GM10248 (cell line): ENCODE measurements around the gene ADGRE1.
A peak's percentile ranks its signal among the peaks of the same experiment; 100 is the strongest.

Experiments used
- CTCF ChIA-PET: fragments of 300-600 bp; sonication (Branson Sonifier 250); formaldehyde crosslinking; extraction: SDS; loops from one replicate; lab custom pipeline; 2021; ENCODE audit warnings: antibody characterized with exemption; lab: Yijun Ruan, JAX
- POLR2A ChIA-PET: fragments of 350-650 bp; sonication (Branson Sonifier 250); formaldehyde crosslinking; extraction: SDS; loops from one replicate; lab custom pipeline; 2020; ENCODE audit warnings: antibody characterized with exemption; lab: Yijun Ruan, JAX
- DNase-seq: peaks from one replicate; pipeline ENCODE4 v3.0.0; 2012; ENCODE audit errors: extremely low spot score
- TF ChIP-seq, protein P1 (sequence below): IDR thresholded peaks from 2 replicates; pipeline ENCODE4 v1.5.1; 2012; ENCODE audit warnings: mild to moderate bottlenecking, low read depth; ENCODE audit errors: extremely low read depth, missing control alignments, control extremely low read depth

ADGRE1 gene

DNA sequence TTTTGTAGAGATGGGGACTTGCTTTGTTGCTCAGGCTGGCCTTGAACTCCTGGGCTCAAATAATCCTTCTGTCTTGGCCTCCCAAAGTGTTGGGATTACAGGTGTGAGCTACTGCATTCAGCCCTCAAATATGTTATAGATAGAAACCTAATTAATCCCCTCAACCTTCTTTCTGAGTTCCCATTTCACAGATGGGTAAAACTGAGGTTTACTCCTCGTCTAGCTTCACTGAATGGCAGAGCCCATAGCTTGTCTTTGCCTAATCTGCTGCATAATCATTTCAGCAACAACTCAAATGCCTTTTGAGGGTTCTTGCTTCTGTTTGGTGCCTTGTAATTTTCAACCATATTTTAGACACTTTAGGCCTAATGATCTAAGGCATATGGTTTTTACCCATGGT, 36.0 kb upstream of the ADGRE1 start:
- DNase-seq = no peak
- POLR2A ChIA-PET = no interaction called here
- TF ChIP-seq, protein P1, sequence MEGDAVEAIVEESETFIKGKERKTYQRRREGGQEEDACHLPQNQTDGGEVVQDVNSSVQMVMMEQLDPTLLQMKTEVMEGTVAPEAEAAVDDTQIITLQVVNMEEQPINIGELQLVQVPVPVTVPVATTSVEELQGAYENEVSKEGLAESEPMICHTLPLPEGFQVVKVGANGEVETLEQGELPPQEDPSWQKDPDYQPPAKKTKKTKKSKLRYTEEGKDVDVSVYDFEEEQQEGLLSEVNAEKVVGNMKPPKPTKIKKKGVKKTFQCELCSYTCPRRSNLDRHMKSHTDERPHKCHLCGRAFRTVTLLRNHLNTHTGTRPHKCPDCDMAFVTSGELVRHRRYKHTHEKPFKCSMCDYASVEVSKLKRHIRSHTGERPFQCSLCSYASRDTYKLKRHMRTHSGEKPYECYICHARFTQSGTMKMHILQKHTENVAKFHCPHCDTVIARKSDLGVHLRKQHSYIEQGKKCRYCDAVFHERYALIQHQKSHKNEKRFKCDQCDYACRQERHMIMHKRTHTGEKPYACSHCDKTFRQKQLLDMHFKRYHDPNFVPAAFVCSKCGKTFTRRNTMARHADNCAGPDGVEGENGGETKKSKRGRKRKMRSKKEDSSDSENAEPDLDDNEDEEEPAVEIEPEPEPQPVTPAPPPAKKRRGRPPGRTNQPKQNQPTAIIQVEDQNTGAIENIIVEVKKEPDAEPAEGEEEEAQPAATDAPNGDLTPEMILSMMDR = no peak
- CTCF ChIA-PET = interaction anchor here (1.1 to 2.4 kb wide), 2 partner anchors 12 to 24 kb away, joined by 4 to 15 read pairs; no protein-coding TSS in a partner anchor

- POLR2A ChIA-PET = no interaction called here
- TF ChIP-seq, protein P1 = no peak
- CTCF ChIA-PET = interaction anchor here (1.1 to 2.4 kb wide), 2 partner anchors 11 to 25 kb away, joined by 4 to 15 read pairs; no protein-coding TSS in a partner anchor
- no peak for DNase-seq
Observed at GRCh38 chr19:6852001-6852400, 35.4 kb upstream of the ADGRE1 start.

DNA sequence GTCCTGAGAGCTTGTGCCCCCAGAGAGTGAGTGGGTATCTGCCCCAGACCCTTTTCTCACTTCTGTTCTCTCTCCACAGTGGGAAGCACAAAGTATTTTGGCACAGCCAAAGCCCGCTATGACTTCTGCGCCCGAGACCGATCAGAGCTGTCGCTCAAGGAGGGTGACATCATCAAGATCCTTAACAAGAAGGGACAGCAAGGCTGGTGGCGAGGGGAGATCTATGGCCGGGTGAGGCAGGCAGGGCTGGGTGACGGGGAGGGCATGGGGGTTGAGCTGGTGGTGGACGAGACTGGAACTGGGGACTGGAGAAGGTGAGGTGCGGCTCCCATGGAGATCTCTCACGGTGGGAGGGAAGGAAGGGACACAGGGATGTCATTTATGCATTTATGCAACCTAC, 33.5 kb upstream of the ADGRE1 start:
- TF ChIP-seq, protein P1 = no peak
- ChIA-PET CTCF (interaction anchor here (1.2 to 1.3 kb wide), 2 partner anchors 8 to 10 kb away, joined by 3 to 4 read pairs; no protein-coding TSS in a partner anchor), POLR2A (no interaction called here)
- no peak for DNase-seq

- CTCF ChIA-PET = interaction anchor here (1.2 to 1.3 kb wide), 2 partner anchors 7 to 9 kb away, joined by 3 to 4 read pairs; no protein-coding TSS in a partner anchor
- POLR2A ChIA-PET = no interaction called here
- no peak for DNase-seq
- TF ChIP-seq, protein P1 = no peak
Observed at GRCh38 chr19:6854758-6855157, 32.6 kb upstream of the ADGRE1 start.

- ChIA-PET CTCF (no interaction called here), POLR2A (interaction anchor here (0.7 kb wide), 1 partner anchor 321 kb away, joined by 3 read pairs; no protein-coding TSS in a partner anchor)
- TF ChIP-seq, protein P1 = no peak
- DNase-seq = no peak
Observed at GRCh38 chr19:6856749-6857372, 30.5 kb upstream of the ADGRE1 start.

DNA sequence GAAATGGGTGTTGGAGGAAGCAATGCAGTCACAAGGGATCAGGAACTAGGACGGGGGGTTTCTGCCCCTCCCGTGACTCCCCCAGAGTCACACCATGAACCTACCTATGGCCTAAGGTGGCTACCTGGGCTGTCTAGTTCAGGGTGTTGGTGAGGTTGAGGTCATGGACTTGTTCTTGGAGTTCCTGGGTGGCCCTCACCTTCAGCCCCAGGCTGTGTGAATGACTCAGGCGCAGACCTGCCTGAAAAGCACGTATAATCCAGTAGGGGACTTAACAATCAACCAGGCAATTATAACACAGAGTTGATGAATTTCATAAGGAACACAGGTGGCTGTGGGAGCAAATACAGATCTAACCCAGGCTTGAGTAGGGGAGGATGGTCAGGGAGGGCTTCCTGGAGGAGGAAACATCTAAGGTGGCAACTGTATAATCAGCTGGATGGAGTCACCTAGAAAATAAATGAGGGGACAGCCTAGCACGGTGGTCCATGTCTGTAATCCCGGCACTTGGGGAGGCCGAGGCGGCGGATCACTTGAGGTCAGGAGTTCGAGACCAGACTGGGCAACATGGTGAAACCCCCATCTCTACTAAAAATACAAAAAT, 25.6 kb upstream of the ADGRE1 start:
- TF ChIP-seq, protein P1 = no peak
- peak; percentile 8 for DNase-seq
- CTCF ChIA-PET = interaction anchor here (0.6 to 10.3 kb wide), 17 partner anchors 8 to 735 kb away, joined by 3 to 124 read pairs (median 5); partner anchors contain the start of genes GPR108 and VAV1
- POLR2A ChIA-PET = no interaction called here
